D341Med (cell line): ENCODE data around the gene U2AF1L4.
"Not testable (repeated sequence)": the region's sequence is repeated elsewhere in the genome, so short reads cannot be mapped to it uniquely, and the experiment has no call there.

ENCODE experiments used
- DNase-seq: peaks from one replicate; pipeline ENCODE4 v3.0.0; 2012; ENCODE audit warnings: low spot score

Gene U2AF1L4

DNA sequence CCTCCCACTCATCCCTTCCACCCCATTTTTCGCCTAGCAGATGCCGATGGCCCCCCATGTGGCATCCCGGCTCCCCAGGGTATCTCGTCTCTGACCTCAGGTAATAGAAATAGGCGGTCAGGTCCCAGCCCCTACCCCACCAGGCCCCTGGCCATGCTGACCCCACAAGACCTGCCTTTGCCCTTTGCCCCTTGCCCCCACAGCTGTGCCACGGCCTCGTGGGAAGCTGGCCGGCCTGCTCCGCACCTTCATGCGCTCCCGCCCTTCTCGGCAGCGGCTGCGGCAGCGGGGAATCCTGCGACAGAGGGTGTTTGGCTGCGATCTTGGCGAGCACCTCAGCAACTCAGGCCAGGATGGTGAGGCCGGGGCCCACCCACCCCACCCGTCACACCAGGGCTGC lies 35.5 kb upstream of the U2AF1L4 start:
- DNase-seq = no peak

GRCh38 chr19:35780058-35780457 lies 34.8 kb upstream of the U2AF1L4 start:
- no peak for DNase-seq

DNA sequence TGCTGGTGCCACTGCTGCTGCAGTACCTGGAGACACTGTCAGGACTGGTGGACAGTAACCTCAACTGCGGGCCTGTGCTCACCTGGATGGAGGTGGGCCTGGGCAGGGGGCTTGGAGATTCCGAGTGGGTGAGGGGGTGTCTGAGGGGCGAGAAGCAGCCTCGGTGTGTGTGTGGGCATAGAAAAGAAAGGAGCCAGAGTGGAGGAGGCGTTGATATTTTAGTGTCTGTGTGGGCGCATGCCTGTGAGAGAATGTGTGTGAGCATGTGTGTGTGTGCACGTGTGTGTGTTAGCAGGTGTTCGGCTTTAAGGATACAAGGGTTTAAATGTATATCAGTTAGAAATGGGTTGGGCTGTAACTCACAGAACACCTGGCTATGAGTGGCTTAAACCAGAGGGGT lies 33.8 kb upstream of the U2AF1L4 start:
- no peak for DNase-seq

DNA sequence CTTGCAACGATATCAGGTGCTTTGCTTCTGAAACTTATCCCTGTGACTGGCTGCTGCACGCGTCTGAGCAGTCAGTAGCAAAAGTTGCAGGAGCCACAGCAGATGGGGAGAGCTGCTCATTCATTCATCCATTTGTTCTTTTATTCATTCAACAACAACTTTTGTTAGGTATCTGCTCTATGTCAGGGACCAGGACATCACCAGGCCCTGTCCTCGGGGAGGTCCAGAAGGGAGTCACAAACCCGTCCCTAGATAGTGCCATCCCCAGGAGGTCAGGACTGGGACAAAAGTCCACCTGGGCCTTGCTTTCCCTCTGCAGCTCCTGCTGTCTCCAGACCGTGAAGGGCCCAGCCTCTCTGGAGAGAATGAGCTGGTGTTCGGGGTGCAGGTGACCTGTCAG lies 32.7 kb upstream of the U2AF1L4 start:
- DNase-seq = no peak

DNA sequence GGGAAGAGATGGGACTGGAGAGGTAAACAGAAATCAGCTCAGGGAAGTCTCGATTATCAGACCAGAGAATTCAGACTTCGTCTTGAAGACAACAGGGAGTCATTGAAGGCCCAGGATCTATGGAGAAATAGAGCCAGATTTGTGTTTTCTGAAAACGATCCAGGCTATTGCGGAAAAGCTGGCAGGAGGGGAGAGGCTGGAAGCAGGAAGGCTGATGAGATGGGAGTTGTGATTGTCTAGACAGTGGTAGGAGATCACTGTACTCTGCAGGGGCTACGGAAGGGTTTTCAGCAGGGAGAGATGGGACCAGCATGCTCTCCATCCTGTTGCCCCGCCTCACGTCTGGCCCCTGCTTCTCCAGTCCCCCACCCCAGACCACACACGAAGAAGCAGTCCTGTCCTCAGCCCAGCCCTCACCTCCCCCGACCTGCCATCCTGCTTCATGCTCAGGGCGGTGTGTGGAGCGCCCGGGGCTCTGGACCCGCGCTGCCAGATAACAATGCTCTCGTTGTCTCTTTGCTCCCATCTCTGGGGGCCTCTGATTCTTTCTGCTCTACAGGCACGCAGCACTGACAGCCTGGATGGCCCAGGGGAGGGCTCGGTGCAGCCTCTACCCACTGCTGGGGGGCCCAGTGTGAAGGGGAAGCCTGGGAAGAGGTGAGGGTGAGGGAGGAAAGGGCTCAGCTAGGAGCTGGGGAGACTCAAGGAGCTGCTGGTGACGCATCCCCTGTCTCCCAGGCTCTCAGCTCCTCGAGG lies 32.0 kb upstream of the U2AF1L4 start:
- DNase-seq = no peak

DNA sequence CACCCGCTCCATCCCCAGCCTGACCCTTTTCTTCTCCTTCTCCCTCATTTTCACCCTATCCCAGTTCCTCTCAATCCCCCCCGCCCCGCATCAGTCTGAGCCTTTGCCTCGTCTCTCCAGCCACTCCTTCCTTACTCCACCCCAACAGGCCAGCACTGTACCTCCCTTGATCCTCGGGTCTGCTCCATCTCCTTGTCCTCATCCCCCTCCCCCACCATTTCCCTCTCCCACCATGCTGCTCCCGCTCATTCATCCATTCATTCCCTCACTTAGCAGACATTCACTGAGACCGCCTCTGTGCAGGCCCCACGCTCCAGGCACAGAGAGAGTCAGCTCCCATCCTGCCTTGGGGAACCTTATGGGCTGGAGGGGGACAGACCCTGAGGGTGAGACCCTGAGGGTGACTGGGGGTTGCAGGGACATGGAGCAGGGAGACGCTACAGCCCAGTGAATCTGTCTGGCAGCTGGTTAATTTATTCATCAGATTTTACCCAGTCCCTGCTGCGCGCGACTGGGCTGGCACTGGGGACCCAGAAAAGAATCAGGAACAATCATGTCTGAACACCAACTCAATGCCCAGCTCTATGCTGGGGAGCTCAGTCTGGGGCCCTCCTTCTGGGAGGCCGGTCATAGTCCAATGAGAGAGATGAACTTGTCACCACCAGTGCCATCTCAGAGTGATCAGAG lies 31.0 kb upstream of the U2AF1L4 start:
- no peak for DNase-seq

DNA sequence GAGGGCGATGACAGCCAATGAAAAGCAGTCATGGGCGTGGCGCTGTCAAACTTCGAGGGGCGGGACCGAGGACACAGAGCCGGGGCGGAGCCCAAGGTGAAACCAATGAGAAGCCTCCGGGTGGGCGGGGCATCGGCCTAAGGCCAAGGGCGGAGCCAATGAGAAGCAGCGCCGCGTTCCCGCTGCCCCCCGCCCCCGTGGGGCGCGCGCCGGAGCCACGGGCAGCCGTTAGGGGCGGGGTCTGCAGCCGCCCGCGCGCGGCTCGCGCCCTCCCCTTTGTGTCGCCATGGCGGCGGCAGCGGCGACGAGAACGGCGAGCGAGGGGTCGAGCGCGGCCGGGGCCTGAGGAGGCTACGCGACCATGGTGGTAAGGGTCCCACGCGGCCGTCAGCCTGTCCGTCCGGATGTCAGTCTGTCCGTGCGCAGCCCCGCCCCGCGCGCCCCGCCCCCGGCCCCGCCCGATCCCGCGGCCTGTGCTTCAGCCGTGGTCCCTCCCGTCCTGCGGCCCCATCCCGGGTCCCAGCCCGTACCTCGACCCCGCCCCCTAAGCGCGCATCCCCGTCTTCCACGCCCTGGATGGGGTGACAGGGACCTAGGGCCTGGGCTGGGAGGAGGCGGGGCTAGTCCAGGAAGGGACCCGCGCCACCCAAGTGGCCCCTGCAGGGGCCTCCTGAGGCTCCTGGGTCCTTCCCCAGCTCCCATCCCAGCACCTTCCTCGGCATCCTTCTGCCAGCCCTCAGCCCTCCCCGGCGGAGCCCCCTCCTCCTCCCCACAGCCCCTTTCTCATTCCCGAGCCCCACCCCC lies 30.3 kb upstream of the U2AF1L4 start, which contains the start of gene ARHGAP33:
ARHGAP33 (plus strand) TSS at position 267 of the 804 bp plus-strand sequence; CDS start at position 362, 95 bp downstream.
- DNase-seq = peak; percentile 100

DNA sequence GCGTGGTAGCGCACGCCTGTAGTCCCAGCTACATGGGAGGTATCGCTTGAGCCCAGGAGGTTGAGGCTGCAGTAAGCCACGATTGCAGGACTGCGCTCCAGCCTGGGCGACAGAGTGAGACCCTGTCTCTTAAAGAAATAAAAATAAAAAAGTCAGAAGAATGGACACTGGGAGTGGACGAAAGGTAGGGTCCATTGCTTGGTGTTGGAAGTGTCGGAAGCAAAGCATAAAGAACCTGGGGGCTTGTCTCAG lies 29.8 kb upstream of the U2AF1L4 start:
- DNase-seq = no peak

DNA sequence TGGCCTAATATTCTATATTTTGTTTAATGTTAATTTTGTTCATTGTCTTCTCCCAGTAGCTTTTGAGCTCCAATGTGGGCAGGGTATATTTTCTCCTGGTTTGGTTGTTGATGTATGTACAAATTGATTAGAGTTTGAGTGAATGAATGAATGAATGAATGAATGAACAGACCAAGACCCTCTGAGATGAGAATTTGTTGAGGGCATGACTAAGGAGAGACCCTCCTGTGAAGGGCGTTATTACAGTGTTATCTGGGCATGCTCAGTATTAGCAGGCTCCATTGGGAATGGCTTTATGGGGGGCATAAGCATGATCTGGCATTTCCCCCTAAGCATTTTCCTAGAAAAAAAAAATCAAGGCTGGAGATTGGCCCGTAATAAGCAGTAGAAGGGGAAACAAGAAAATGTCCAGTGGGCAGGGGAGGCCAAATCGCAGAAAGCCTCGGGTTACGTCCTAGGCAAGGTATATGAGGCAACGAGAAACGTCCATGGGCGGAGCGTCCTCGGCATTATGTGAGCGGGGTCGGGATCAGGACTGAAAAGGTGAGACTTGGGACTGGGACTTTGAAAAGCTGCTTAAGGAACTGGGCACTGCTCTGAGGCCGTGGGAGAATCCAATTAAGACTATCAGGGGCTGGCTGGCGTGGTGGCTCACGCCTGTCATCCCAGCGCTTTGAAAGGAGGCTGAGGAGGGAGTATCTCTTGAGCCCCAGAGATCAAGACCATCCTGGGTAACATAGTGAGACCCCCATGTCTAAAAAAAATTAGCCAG lies 29.2 kb upstream of the U2AF1L4 start:
- no peak for DNase-seq

GRCh38 chr19:35773020-35773806 lies 28.0 kb upstream of the U2AF1L4 start:
- no peak for DNase-seq

DNA sequence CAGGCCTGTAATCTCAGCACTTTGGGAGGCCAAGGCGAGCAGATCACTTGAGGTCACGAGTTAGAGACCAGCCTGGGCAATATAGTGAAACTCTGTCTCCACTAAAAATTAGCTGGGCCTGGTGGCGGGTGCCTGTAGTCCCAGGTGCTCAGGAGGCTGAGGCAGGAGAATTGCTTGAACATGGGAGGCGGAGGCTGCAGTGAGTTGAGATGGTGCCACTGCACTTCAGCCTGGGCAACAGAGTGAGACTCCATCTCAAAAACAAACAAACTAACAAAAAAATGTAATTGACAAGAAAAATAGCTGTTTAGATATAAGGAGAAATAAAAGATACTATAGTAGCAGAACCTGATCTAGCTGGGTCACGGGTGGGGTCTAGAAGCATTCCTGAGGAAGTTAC lies 27.1 kb upstream of the U2AF1L4 start:
- DNase-seq = not testable (repeated sequence)

DNA sequence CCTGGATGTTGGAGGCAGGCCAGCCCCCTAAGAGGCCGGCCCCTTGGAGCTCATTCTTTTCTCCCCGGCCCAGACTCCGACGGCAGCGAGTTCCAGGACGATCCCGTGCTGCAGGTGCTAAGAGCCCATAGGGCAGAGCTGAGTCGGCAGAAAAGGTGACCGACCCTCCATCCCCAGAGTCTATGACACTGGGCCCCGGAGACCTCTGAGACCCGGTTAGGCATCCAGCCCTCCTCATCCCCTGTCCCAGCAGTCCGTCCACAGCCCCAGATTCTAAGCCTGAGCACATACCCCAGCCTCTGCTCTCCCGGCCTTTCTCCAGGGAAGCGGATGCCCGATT lies 22.8 kb upstream of the U2AF1L4 start:
- no peak for DNase-seq

- no peak for DNase-seq
Measured at GRCh38 chr19:35767288-35768081, 22.3 kb upstream of the U2AF1L4 start.

DNA sequence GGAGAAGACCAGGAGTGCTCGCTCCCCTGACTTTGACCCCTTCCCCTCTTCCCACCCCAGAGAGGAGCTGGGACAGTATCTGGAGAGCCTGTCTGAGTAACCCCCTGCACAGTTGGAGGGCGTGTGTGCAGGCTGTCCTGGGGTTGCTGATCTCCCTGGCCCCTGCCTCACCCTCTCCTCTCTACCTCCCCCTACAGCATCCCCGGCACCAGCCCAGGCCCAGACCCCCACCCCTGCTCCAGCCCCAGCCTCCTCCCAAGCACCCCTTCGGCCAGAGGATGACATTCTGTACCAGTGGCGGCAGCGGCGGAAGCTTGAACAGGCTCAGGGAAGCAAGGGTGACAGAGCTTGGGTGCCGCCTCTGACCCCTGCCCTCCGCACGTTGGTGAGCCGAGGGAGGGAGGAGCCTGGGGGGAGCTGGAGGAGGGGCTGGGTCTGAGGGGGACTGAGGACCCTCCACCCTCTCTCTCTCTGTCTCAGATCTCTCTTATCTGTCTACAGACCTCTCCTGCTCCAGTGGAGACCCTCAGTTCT lies 21.4 kb upstream of the U2AF1L4 start:
- DNase-seq = no peak

DNA sequence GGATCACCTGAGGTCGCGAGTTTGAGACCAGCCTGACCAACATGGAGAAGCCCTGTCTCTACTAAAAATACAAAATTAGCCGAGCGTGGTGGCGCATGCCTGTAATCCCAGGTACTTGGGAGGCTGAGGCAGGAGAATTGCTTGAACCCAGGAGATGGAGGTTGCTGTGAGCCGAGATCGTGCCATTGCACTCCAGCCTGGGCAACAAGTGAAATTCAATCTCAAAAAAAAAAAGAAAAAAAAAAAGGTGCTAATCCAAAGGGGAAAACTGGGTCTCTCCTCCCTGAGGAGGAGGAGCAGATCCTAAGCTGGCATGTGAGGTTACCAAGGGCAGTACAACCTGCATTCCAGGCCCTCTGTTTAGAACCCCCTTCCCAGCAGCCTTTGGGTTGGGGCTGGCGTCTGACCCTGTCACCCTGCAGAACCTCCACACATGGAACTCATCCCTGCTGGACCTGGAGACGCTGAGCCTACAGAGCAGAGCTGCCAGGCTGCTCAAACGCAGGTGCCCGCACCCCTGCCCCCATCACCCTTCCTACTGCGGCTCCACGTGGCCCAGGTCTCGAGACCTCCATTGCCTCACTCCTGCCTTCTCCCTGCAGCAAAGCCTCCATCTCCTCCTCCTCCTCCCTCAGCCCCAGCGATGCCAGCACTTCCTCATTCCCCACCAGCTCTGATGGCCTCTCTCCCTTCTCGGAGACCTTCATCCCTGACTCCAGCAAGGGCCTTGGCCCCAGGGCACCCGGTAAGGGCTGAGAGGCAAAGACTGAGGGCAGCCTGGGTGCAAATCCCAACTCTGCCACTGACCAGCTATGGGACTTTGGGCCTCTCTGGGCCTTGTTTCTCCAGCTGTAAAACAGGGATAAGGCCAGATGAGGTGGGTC lies 19.5 kb upstream of the U2AF1L4 start:
- DNase-seq = no peak

DNA sequence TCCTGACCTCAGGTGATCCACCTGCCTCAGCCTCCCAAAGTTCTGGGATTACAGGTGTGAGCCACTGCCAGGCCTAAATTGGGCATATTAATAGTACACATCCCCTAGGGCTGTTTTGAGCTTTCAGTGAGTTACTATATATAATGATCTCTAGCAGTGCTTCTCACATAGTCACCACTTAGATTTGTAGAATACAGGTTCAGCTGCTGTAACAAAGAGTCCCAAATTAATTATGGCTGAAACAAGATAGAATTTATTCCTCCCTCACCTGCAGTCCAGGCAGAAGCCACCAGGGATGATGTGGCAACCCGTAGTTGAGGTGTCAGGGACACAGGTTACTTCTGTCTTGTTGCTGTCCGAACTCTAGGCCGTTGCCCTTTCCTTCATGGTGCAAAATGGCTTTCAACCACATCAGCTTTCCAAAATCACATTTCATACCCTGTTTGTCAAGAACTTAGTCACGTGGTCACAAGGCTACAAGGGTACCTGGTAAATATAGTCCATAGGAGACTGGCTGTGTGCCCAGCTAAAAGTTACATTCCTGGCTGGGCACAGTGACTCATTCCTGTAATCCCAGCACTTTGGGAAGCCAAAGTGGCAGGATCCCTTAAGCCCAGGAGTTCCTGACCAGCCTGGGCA lies 15.6 kb upstream of the U2AF1L4 start:
- DNase-seq = no peak

DNA sequence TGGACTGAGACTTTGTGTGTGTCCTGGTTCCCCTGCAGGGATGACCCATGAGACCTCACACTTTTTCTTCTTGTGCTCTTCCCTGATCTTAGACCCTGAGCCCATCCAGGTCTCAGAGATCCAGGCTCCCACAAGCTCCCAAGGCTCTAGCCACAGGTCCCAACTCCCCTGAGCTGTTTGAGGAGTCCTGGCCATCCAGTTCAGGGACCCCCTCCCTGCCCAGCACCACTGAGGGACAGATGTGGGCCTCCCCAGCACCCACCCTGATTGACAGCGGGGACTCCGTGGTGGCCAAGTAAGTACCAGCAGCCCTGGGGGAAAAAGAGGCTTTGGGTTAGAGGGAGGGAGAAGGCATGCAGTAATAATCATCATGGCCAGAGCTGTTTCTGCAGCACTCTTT lies 14.5 kb upstream of the U2AF1L4 start:
- no peak for DNase-seq

DNA sequence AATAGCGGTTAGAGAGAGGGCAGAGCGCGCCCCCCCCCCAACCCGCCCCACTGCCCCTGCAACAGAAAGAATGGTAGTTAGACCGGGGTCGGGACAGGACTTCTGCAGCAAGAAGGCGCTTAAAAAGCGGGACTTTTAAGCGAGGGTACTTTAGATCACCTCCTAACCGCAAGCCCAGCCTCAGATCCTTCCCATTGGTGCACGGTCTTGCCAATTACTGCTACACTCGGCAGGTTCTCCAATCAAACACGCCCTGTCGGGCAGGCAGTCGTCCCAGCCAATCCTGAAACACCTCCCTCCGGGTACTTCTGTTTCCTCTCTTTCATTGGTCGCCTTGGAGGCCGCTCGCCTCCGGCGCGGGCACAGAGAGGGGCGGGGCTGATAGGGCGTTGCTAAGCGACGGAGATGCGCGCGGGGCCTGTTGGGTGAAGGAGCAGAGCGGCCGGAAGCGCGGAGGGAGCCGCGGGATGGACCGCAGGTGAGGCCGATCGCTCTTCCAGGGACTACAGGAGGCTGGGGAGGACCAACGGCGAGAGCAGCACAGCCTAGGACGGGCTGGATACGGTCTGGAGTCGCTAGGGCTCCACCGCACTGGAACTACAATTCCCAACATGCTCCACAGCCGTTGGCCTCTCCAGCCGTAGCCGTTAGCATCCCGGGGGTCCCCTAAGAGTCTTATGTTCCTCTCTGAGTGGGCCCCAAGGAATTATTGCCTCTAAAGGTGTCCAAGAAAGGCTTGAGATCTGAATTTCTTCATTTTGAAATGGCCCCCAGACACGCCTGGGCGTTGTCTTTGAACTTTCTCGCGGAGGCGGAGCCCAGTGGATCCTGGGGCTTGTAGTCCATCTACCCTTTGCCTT lies 12.8 kb upstream of the U2AF1L4 start, which contains the start of gene PROSER3:
PROSER3 (plus strand) TSS at position 428 of the 860 bp plus-strand sequence; CDS start at position 468, 40 bp downstream.
- DNase-seq = peak; percentile 97
